AG10803 (cell line): Measurements from ENCODE around the gene B3GNT4.

Experiments
- DNase-seq: peaks from one replicate; pipeline ENCODE4 v3.0.0; 2010; ENCODE audit warnings: low read depth
- H3K4me3 ChIP-seq: 2 replicates; pipeline ENCODE4 v1.5.1; 2011; ENCODE audit warnings: mild to moderate bottlenecking, low read length, control low read depth
- CTCF ChIP-seq: conservative IDR thresholded peaks from 2 replicates; pipeline ENCODE4 v1.5.1; 2011; ENCODE audit warnings: mild to moderate bottlenecking, low read length, control low read depth, inconsistent platforms

The B3GNT4 gene

GRCh38 chr12:122189626-122190475 is 13.7 kb upstream of the B3GNT4 start:
- H3K4me3 ChIP-seq: no peak overlapping the region
- no peak for DNase-seq
- TF ChIP-seq CTCF: no peak

- DNase-seq: peak; percentile 40
- peak; percentile 87 for TF ChIP-seq CTCF
- H3K4me3 ChIP-seq: no peak overlapping the region
These were observed 12.5 kb upstream of the B3GNT4 start for GRCh38 chr12:122190842-122191668.

- TF ChIP-seq CTCF: no peak
- no peak for DNase-seq
- H3K4me3 ChIP-seq: no peak overlapping the region
These were observed 11.1 kb upstream of the B3GNT4 start for GRCh38 chr12:122192441-122192840.

GRCh38 chr12:122194804-122195203 is 8.7 kb upstream of the B3GNT4 start:
- TF ChIP-seq CTCF: no peak
- no peak overlapping the region for H3K4me3 ChIP-seq
- no peak for DNase-seq

GRCh38 chr12:122195405-122195804 is 8.1 kb upstream of the B3GNT4 start:
- TF ChIP-seq CTCF: no peak
- DNase-seq: no peak
- H3K4me3 ChIP-seq: no peak overlapping the region

GRCh38 chr12:122197612-122197966 is 5.9 kb upstream of the B3GNT4 start:
- H3K4me3 ChIP-seq: no peak overlapping the region
- DNase-seq: no peak
- no peak for TF ChIP-seq CTCF
